Measurements from ENCODE around the gene STPG1.

GRCh38 chr1:24319962-24320361 is 93.6 kb downstream of the STPG1 start:
- TF ChIP-seq CTCF (IDR thresholded peaks at IDR 0.05; ENCODE audit: poor library complexity, severe bottlenecking) (no peak), RAD21 (conservative IDR thresholded peaks at IDR 0.05) (no peak), REST (IDR thresholded peaks at IDR 0.05; ENCODE audit: borderline replicate concordance) (no peak), EZH2 (IDR thresholded peaks at IDR 0.05; ENCODE audit: borderline replicate concordance, insufficient read depth, low read length, poor library complexity, severe bottlenecking) (no peak), TAF1 (IDR thresholded peaks at IDR 0.05; ENCODE audit: low read depth) (no peak), SMC3 (conservative IDR thresholded peaks at IDR 0.05; ENCODE audit: poor library complexity) (no peak)

Data from neural cell (in vitro differentiated cells).